Stimulated activated naive B cell treated with anti-CD40 and anti-IgM and Interleukin-4, amounts not matched to agents 10 μg/mL and 1 μg/mL and 100 μg/mL, for 72 hours (primary cell): ENCODE results near the gene EXTL1.
"Not testable (repeated sequence)": the region's sequence is repeated elsewhere in the genome, so short reads cannot be mapped to it uniquely, and the experiment has no call there.

ENCODE experiments used
- ATAC-seq, 2 donors: fragments of 150-1000 bp; cut with Tn5 transposase; replicated peaks; 2 replicates each; pipeline ENCODE4 v1.10.0; 2021; ENCODE audit warnings: moderate library complexity in 1 of 2
- DNase-seq: peaks from one replicate; pipeline ENCODE4 v3.0.0; 2021
- H3K27ac Mint-ChIP-seq: one replicate; pipeline ENCODE4 v1.8.0; 2022; ENCODE audit warnings: mild to moderate bottlenecking, mixed read lengths
- H3K27me3 Mint-ChIP-seq, 2 donors: one replicate each; pipeline ENCODE4 v1.8.0; 2022; ENCODE audit warnings: mixed read lengths in 2 of 2
- H3K36me3 Mint-ChIP-seq, 2 donors: one replicate each; pipeline ENCODE4 v1.8.0; 2022; ENCODE audit warnings: mixed read lengths in 2 of 2, mild to moderate bottlenecking in 1 of 2
- H3K4me1 Mint-ChIP-seq, 2 donors: one replicate each; pipeline ENCODE4 v1.8.0; 2022; ENCODE audit warnings: mixed read lengths in 2 of 2, mild to moderate bottlenecking in 1 of 2
- H3K4me3 Mint-ChIP-seq, 2 donors: one replicate each; pipeline ENCODE4 v1.8.0; 2022; ENCODE audit warnings: mild to moderate bottlenecking in 2 of 2, mixed read lengths in 2 of 2, moderate library complexity in 1 of 2
- H3K9me3 Mint-ChIP-seq, 2 donors: one replicate each; pipeline ENCODE4 v1.8.0; 2022; ENCODE audit warnings: mixed read lengths in 2 of 2, mild to moderate bottlenecking in 1 of 2

Gene EXTL1

GRCh38 chr1:26021647-26022403, at the start of gene EXTL1:
Gene EXTL1 (plus strand): TSS chr1:26021775. CDS start chr1:26022647, 872 bp downstream.
- Mint-ChIP-seq H3K4me3 (no peak within 1 kb of the TSS), H3K27me3 (peaks cover 3 to 11% of the 10 kb centered on the region in 2 donors), H3K4me1 (peaks cover 6 to 12% of the 10 kb centered on the region in 2 donors), H3K9me3 (no peaks in the 10 kb centered on the region), H3K27ac (no peak within 1 kb of the TSS), H3K36me3 (no peaks in the 10 kb centered on the region)
- no peak for ATAC-seq
- DNase-seq: no peak

- peak overlapping the region; percentile 90 for H3K27ac Mint-ChIP-seq
- DNase-seq: no peak
- peak; percentile 35 to 37 for ATAC-seq
- H3K36me3 Mint-ChIP-seq: peaks cover 51 to 67% of the 10 kb centered on the region in 2 donors
- no peaks in the 10 kb centered on the region for H3K27me3 Mint-ChIP-seq
- peak overlapping the region; percentile 11 to 34 for H3K4me3 Mint-ChIP-seq
- H3K4me1 Mint-ChIP-seq: peaks cover 25 to 36% of the 10 kb centered on the region in 2 donors
- no peaks in the 10 kb centered on the region for H3K9me3 Mint-ChIP-seq
Measured at GRCh38 chr1:25971811-25972180, 49.8 kb upstream of the EXTL1 start.

GRCh38 chr1:25973610-25974321, 47.8 kb upstream of the EXTL1 start:
- DNase-seq (no peak), ATAC-seq (no peak)
- Mint-ChIP-seq H3K27me3 (no peaks in the 10 kb centered on the region), H3K4me1 (peaks cover 19 to 32% of the 10 kb centered on the region in 2 donors), H3K27ac (no peak overlapping the region), H3K36me3 (peaks cover 41 to 50% of the 10 kb centered on the region in 2 donors), H3K4me3 (no peak overlapping the region), H3K9me3 (no peaks in the 10 kb centered on the region)

- no peak for ATAC-seq
- Mint-ChIP-seq H3K27ac (no peak overlapping the region), H3K36me3 (peaks cover 47 to 49% of the 10 kb centered on the region in 2 donors), H3K9me3 (no peaks in the 10 kb centered on the region), H3K4me3 (no peak overlapping the region), H3K4me1 (peaks cover under 1 to 8% of the 10 kb centered on the region in 2 donors), H3K27me3 (no peaks in the 10 kb centered on the region)
- no peak for DNase-seq
Measured at GRCh38 chr1:25977801-25978200, 43.8 kb upstream of the EXTL1 start.

- H3K4me1 Mint-ChIP-seq: peaks cover 0 to 6% of the 10 kb centered on the region in 2 donors
Measured at GRCh38 chr1:25978403-25978802, 43.2 kb upstream of the EXTL1 start.

GRCh38 chr1:25979210-25979609, 42.4 kb upstream of the EXTL1 start:
- peaks cover 46 to 48% of the 10 kb centered on the region in 2 donors for H3K36me3 Mint-ChIP-seq
- H3K4me1 Mint-ChIP-seq: peaks cover 0 to 6% of the 10 kb centered on the region in 2 donors
- H3K4me3 Mint-ChIP-seq: no peak overlapping the region
- DNase-seq (no peak), ATAC-seq (no peak)
- H3K27me3 Mint-ChIP-seq: no peaks in the 10 kb centered on the region
- no peak overlapping the region for H3K27ac Mint-ChIP-seq
- no peaks in the 10 kb centered on the region for H3K9me3 Mint-ChIP-seq

More at GRCh38 chr1:25978403-25978802, 43.2 kb upstream of the EXTL1 start:
- DNase-seq (no peak), ATAC-seq (no peak)
- Mint-ChIP-seq H3K36me3 (peaks cover 50% of the 10 kb centered on the region in 2 donors), H3K27ac (no peak overlapping the region), H3K27me3 (no peaks in the 10 kb centered on the region), H3K4me3 (no peak overlapping the region), H3K9me3 (no peaks in the 10 kb centered on the region)

GRCh38 chr1:25985171-25985570, 36.4 kb upstream of the EXTL1 start:
- H3K27ac Mint-ChIP-seq: no peak overlapping the region
- no peaks in the 10 kb centered on the region for H3K27me3 Mint-ChIP-seq
- peaks cover 43 to 52% of the 10 kb centered on the region in 2 donors for H3K36me3 Mint-ChIP-seq
- no peak for ATAC-seq
- no peak for DNase-seq
- H3K4me1 Mint-ChIP-seq: peaks cover 2 to 11% of the 10 kb centered on the region in 2 donors
- no peaks in the 10 kb centered on the region for H3K9me3 Mint-ChIP-seq
- H3K4me3 Mint-ChIP-seq: no peak overlapping the region

- Mint-ChIP-seq H3K27me3 (no peaks in the 10 kb centered on the region), H3K9me3 (no peaks in the 10 kb centered on the region), H3K4me1 (peaks cover 2 to 16% of the 10 kb centered on the region in 2 donors), H3K36me3 (peaks cover 43 to 52% of the 10 kb centered on the region in 2 donors), H3K4me3 (no peak overlapping the region), H3K27ac (no peak overlapping the region)
- ATAC-seq: no peak
- DNase-seq: no peak
Measured at GRCh38 chr1:25985670-25986069, 35.9 kb upstream of the EXTL1 start.

- not testable (repeated sequence) for DNase-seq, H3K4me3 Mint-ChIP-seq, H3K27ac Mint-ChIP-seq, H3K9me3 Mint-ChIP-seq, ATAC-seq, H3K27me3 Mint-ChIP-seq
- Mint-ChIP-seq H3K36me3 (peaks cover 39 to 49% of the 10 kb centered on the region in 2 donors), H3K4me1 (peaks cover 6 to 22% of the 10 kb centered on the region in 2 donors)
Measured at GRCh38 chr1:25986773-25987172, 34.8 kb upstream of the EXTL1 start.

- peaks cover 6 to 22% of the 10 kb centered on the region in 2 donors for H3K4me1 Mint-ChIP-seq
- no peak overlapping the region for H3K4me3 Mint-ChIP-seq
Measured at GRCh38 chr1:25987951-25988350, 33.6 kb upstream of the EXTL1 start.

GRCh38 chr1:25989440-25990234, 31.9 kb upstream of the EXTL1 start:
- Mint-ChIP-seq H3K4me1 (peaks cover 8 to 28% of the 10 kb centered on the region in 2 donors), H3K27me3 (no peaks in the 10 kb centered on the region), H3K4me3 (no peak overlapping the region), H3K27ac (no peak overlapping the region), H3K9me3 (no peaks in the 10 kb centered on the region), H3K36me3 (peaks cover 25 to 37% of the 10 kb centered on the region in 2 donors)
- DNase-seq: no peak
- ATAC-seq: no peak

More at GRCh38 chr1:25987951-25988350, 33.6 kb upstream of the EXTL1 start:
- Mint-ChIP-seq H3K9me3 (no peaks in the 10 kb centered on the region), H3K27me3 (no peaks in the 10 kb centered on the region), H3K36me3 (peaks cover 27 to 42% of the 10 kb centered on the region in 2 donors), H3K27ac (no peak overlapping the region)
- DNase-seq: no peak
- ATAC-seq: no peak

- H3K36me3 Mint-ChIP-seq: peaks cover 27 to 37% of the 10 kb centered on the region in 2 donors
- ATAC-seq (no peak), DNase-seq (no peak)
- H3K27me3 Mint-ChIP-seq: no peaks in the 10 kb centered on the region
- no peak overlapping the region for H3K27ac Mint-ChIP-seq
- no peaks in the 10 kb centered on the region for H3K9me3 Mint-ChIP-seq
- no peak overlapping the region for H3K4me3 Mint-ChIP-seq
- peaks cover 8 to 28% of the 10 kb centered on the region in 2 donors for H3K4me1 Mint-ChIP-seq
Measured at GRCh38 chr1:25990251-25990650, 31.3 kb upstream of the EXTL1 start.

- Mint-ChIP-seq H3K27ac (peak overlapping the region; percentile 68), H3K9me3 (no peaks in the 10 kb centered on the region)
- ATAC-seq: peak in 1 of 2 donors; percentile 18
Measured at GRCh38 chr1:25990702-25991395, 30.7 kb upstream of the EXTL1 start.

More at GRCh38 chr1:25990702-25991395, 30.7 kb upstream of the EXTL1 start:
- Mint-ChIP-seq H3K4me3 (peak overlapping the region in 1 of 2 donors; percentile 56), H3K4me1 (peaks cover 8 to 28% of the 10 kb centered on the region in 2 donors), H3K36me3 (peaks cover 23 to 35% of the 10 kb centered on the region in 2 donors), H3K27me3 (no peaks in the 10 kb centered on the region)
- no peak for DNase-seq
